ENCODE results near the gene C5AR2. TPM values are rescaled to one million over a fixed set of nuclear protein-coding genes. Genes with fewer than 3 reads are reported as not detected.

The C5AR2 gene
- total and polyA plus RNA-seq, 4 donors, result 0.61 to 2.8 (median 1.8) TPM

DNA sequence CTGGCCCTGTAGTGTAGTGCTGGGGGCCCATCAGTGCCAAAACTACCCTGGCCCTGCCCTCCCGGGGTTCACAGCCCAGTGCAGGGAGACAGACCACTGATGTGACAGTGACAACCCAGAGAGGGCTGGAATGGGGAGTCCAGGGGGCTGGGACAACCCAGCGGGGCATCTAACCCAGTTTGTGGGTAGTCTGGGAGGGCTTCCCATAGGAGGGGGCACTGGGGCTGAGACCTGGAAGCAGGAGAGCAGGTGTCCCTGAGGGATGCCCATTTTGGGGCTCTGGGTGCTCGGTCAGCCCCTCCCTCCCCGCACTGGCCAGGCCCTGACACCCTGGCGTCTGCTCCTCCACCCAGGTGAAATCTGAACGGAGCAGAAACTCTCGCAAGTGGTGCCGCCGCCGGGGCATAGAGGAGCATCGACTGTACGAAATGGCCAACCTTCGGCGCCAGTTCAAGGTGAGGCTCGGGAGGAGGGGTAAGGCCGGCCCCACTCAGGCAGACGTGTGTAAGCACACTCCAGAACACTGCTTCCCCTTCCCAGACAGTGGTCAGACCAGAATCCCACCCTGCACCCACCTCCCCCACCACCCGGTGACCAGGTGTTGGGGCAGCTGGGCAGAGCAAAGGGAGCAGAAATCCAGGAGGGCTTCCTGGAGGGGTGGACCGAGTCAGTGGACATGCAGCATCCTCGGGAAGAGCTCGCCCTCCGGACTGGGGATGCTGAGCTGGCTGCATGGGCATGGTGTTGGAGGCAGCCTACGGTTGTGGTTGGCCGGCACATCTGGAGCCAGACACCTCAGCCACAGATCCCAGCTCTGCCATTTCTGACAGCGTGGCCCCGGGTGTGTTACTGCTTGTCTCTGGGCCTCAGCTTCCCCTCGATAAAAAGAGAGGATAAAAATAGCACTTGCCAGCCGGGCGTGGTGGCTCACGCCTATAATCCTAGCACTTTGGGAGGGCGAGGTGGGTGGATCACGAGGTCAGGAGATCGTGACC lies 41.6 kb downstream of the C5AR2 start:
- H3K4me3 ChIP-seq (ENCODE audit: low read depth in 1 of 3, low read length in 3 of 3), result no peak overlapping the region
- no peak for DNase-seq (ENCODE audit: low spot score)
- H3K27ac ChIP-seq (ENCODE audit: low read depth in 1 of 2, low read length in 2 of 2), result no peak overlapping the region
- peaks cover 5 to 53% (median 28%) of the 10 kb centered on the region in 4 donors for H3K36me3 ChIP-seq (ENCODE audit: control insufficient read depth in 4 of 4, insufficient read depth in 3 of 4, low read depth in 1 of 4, low read length in 3 of 4)
- TF ChIP-seq, protein P1, sequence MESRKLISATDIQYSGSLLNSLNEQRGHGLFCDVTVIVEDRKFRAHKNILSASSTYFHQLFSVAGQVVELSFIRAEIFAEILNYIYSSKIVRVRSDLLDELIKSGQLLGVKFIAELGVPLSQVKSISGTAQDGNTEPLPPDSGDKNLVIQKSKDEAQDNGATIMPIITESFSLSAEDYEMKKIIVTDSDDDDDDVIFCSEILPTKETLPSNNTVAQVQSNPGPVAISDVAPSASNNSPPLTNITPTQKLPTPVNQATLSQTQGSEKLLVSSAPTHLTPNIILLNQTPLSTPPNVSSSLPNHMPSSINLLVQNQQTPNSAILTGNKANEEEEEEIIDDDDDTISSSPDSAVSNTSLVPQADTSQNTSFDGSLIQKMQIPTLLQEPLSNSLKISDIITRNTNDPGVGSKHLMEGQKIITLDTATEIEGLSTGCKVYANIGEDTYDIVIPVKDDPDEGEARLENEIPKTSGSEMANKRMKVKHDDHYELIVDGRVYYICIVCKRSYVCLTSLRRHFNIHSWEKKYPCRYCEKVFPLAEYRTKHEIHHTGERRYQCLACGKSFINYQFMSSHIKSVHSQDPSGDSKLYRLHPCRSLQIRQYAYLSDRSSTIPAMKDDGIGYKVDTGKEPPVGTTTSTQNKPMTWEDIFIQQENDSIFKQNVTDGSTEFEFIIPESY (IDR thresholded peaks at IDR 0.05), result no peak
- TF ChIP-seq GABPA (IDR thresholded peaks at IDR 0.05 in 1 of 2, conservative IDR thresholded peaks at IDR 0.05 in 1 of 2) (no peak), JUND (IDR thresholded peaks at IDR 0.05) (no peak), YY1 (IDR thresholded peaks at IDR 0.05) (no peak), RXRA (IDR thresholded peaks at IDR 0.05) (no peak)
- TF ChIP-seq, protein P2, sequence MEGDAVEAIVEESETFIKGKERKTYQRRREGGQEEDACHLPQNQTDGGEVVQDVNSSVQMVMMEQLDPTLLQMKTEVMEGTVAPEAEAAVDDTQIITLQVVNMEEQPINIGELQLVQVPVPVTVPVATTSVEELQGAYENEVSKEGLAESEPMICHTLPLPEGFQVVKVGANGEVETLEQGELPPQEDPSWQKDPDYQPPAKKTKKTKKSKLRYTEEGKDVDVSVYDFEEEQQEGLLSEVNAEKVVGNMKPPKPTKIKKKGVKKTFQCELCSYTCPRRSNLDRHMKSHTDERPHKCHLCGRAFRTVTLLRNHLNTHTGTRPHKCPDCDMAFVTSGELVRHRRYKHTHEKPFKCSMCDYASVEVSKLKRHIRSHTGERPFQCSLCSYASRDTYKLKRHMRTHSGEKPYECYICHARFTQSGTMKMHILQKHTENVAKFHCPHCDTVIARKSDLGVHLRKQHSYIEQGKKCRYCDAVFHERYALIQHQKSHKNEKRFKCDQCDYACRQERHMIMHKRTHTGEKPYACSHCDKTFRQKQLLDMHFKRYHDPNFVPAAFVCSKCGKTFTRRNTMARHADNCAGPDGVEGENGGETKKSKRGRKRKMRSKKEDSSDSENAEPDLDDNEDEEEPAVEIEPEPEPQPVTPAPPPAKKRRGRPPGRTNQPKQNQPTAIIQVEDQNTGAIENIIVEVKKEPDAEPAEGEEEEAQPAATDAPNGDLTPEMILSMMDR (IDR thresholded peaks at IDR 0.05; ENCODE audit: low read depth, low read length, missing input control), result no peak
- H3K27me3 ChIP-seq (ENCODE audit: control insufficient read depth in 4 of 4, insufficient read depth in 4 of 4, low read length in 3 of 4), result no peaks in the 10 kb centered on the region
- no peaks in the 10 kb centered on the region for H3K9me3 ChIP-seq (ENCODE audit: control insufficient read depth in 4 of 4, low read length in 3 of 4)
- peaks cover 7 to 16% (median 12%) of the 10 kb centered on the region in 4 donors for H3K4me1 ChIP-seq (ENCODE audit: control insufficient read depth in 4 of 4, insufficient read depth in 4 of 4, low read length in 3 of 4)
- no peak overlapping the region for H3K9ac ChIP-seq (ENCODE audit: low read depth in 1 of 2, low read length in 2 of 2)
- 95% methylated on average over 33 of the region's 33 CpGs for WGBS

DNA sequence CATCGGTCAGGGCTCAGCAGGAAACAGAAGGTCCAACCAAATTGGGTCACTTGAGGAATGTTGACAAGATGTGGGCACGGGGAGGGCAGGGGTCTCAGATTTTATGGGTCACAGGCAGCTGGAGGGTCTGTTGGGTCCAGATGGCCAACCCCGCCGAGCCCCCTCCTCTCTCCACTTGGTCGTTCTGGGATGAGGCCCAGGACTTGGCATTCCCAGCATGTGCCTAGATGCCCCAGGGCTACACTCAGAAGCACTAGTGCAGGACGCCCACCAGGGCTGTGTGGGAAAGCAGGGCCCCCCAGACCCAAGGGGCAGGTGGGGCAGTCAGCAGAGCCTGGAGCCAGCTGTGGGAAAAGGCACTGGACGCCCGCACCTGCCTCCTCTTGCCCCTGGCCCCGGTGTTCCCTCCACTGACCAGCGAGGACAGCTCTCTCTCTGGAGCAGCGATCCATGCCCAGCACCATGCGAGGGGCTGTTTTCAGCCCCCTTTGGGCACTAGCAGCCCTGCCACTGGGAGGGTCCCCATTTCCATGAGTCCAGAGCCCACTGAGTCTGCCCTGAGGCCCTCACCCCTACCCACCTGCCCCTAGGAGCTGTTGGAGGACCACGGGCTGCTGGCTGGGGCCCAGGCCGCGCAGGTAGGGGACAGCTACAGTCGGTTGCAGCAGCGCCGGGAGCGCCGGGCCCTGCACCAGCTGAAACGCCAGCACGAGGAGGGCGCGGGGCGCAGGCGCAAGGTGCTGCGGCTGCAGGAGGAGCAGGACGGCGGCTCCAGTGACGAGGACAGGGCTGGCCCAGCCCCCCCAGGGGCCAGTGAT lies 43.1 kb downstream of the C5AR2 start:
- Histone ChIP-seq H3K9me3 (ENCODE audit: control insufficient read depth in 4 of 4, low read length in 3 of 4) (no peaks in the 10 kb centered on the region), H3K9ac (ENCODE audit: low read depth in 1 of 2, low read length in 2 of 2) (no peak overlapping the region), H3K27ac (ENCODE audit: low read depth in 1 of 2, low read length in 2 of 2) (no peak overlapping the region), H3K4me3 (ENCODE audit: low read depth in 1 of 3, low read length in 3 of 3) (no peak overlapping the region), H3K4me1 (ENCODE audit: control insufficient read depth in 4 of 4, insufficient read depth in 4 of 4, low read length in 3 of 4) (peaks cover 7 to 16% (median 12%) of the 10 kb centered on the region in 4 donors), H3K27me3 (ENCODE audit: control insufficient read depth in 4 of 4, insufficient read depth in 4 of 4, low read length in 3 of 4) (no peaks in the 10 kb centered on the region), H3K36me3 (ENCODE audit: control insufficient read depth in 4 of 4, insufficient read depth in 3 of 4, low read depth in 1 of 4, low read length in 3 of 4) (peaks cover 3 to 57% (median 27%) of the 10 kb centered on the region in 4 donors)
- TF ChIP-seq RXRA (IDR thresholded peaks at IDR 0.05) (no peak), EGR1 (IDR thresholded peaks at IDR 0.05; ENCODE audit: low read depth in 2 of 2) (no peak), HNF4G (IDR thresholded peaks at IDR 0.05) (no peak), NR2F2 (IDR thresholded peaks at IDR 0.05) (no peak), HNF4A (conservative IDR thresholded peaks at IDR 0.05) (no peak), FOXA2 (IDR thresholded peaks at IDR 0.05) (no peak), YY1 (IDR thresholded peaks at IDR 0.05) (no peak), SP1 (IDR thresholded peaks at IDR 0.05) (no peak), FOXA1 (IDR thresholded peaks at IDR 0.05) (no peak)
- TF ChIP-seq, protein P3, sequence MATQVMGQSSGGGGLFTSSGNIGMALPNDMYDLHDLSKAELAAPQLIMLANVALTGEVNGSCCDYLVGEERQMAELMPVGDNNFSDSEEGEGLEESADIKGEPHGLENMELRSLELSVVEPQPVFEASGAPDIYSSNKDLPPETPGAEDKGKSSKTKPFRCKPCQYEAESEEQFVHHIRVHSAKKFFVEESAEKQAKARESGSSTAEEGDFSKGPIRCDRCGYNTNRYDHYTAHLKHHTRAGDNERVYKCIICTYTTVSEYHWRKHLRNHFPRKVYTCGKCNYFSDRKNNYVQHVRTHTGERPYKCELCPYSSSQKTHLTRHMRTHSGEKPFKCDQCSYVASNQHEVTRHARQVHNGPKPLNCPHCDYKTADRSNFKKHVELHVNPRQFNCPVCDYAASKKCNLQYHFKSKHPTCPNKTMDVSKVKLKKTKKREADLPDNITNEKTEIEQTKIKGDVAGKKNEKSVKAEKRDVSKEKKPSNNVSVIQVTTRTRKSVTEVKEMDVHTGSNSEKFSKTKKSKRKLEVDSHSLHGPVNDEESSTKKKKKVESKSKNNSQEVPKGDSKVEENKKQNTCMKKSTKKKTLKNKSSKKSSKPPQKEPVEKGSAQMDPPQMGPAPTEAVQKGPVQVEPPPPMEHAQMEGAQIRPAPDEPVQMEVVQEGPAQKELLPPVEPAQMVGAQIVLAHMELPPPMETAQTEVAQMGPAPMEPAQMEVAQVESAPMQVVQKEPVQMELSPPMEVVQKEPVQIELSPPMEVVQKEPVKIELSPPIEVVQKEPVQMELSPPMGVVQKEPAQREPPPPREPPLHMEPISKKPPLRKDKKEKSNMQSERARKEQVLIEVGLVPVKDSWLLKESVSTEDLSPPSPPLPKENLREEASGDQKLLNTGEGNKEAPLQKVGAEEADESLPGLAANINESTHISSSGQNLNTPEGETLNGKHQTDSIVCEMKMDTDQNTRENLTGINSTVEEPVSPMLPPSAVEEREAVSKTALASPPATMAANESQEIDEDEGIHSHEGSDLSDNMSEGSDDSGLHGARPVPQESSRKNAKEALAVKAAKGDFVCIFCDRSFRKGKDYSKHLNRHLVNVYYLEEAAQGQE (IDR thresholded peaks at IDR 0.05), result no peak
- TF ChIP-seq, protein P1 (IDR thresholded peaks at IDR 0.05), result no peak
- TF ChIP-seq, protein P2 (IDR thresholded peaks at IDR 0.05; ENCODE audit: low read depth, low read length, missing input control), result no peak
- TF ChIP-seq, protein P4, sequence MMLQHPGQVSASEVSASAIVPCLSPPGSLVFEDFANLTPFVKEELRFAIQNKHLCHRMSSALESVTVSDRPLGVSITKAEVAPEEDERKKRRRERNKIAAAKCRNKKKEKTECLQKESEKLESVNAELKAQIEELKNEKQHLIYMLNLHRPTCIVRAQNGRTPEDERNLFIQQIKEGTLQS (IDR thresholded peaks at IDR 0.05), result no peak
- TF ChIP-seq, protein P5, sequence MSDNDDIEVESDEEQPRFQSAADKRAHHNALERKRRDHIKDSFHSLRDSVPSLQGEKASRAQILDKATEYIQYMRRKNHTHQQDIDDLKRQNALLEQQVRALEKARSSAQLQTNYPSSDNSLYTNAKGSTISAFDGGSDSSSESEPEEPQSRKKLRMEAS (IDR thresholded peaks at IDR 0.05), result no peak
- no peak for DNase-seq (ENCODE audit: low spot score)
- WGBS, result 97% methylated on average over 30 of the region's 30 CpGs

All from liver (tissue), 9 donors.